K562 (cell line): Measurements from ENCODE around the gene MAGI2. TPM values are rescaled to one million over a fixed set of nuclear protein-coding genes. Genes with fewer than 3 reads are reported as not detected.

Source experiments
- ATAC-seq: fragments of 200-7000 bp; cut with Tn5 transposase; 3 replicates; pipeline ENCODE4 v1.9.1; 2020; ENCODE audit warnings: moderate library complexity
- BruUV-seq: library from RNA; stranded (reverse); fragments of 400-500 nt; replicated peaks from 2 replicates; lab custom pipeline; 2021; lab: Mats Ljungman, UMichigan
- CTCF ChIA-PET: fragments of 300-600 bp; formaldehyde crosslinking; extraction: SDS; loops from one replicate; lab custom pipeline; 2021; ENCODE audit warnings: low intra/inter-chr PET ratio; lab: Yijun Ruan, JAX
- POLR2A ChIA-PET: fragments of 300-600, 350-650 bp; sonication (Branson Sonifier 250); formaldehyde crosslinking; extraction: SDS; loops from one replicate; lab custom pipeline; 2021; ENCODE audit warnings: antibody characterized with exemption, inconsistent platforms; lab: Yijun Ruan, JAX
- DNase-seq, 4 experiments: peaks; one replicate each; pipeline versions ENCODE4 v3.0.0 to v3.0.0-alpha.2; 2011 to 2018; ENCODE audit warnings: low spot score in 3 of 4, mixed read lengths in 3 of 4; ENCODE audit errors: extremely low read depth in 1 of 4
- FAIRE-seq: peaks from 2 replicates; lab custom pipeline; 2011; peaks lifted over from hg19 to GRCh38; lab: Jason Lieb, UNC
- H2AFZ ChIP-seq: 2 replicates; pipeline ENCODE4 v1.6.0; 2011; ENCODE audit warnings: low read depth, low read length, control low read depth, inconsistent platforms
- H3K27ac ChIP-seq: fragments of 200-600 bp; 3 replicates; pipeline ENCODE4 v1.8.0; 2011; ENCODE audit warnings: low read depth, mild to moderate bottlenecking, control low read depth, inconsistent platforms, low read length, moderate library complexity, mixed read lengths; ENCODE audit errors: extremely low read depth
- H3K27me3 ChIP-seq, 2 experiments: fragments of 300-600 bp in 1 of 2; 2 replicates in 1 of 2; 3 replicates in 1 of 2; pipeline versions ENCODE4 v1.6.0 to v1.8.0; 2011; ENCODE audit warnings: inconsistent platforms in 2 of 2, low read length in 2 of 2, mild to moderate bottlenecking in 1 of 2, mixed read lengths in 1 of 2, moderate library complexity in 1 of 2; ENCODE audit not compliant: control insufficient read depth in 2 of 2, insufficient read depth in 2 of 2
- H3K36me3 ChIP-seq: fragments of 300-600 bp; 3 replicates; pipeline ENCODE4 v1.8.0; 2011; ENCODE audit warnings: mild to moderate bottlenecking, low read length, inconsistent platforms; ENCODE audit not compliant: control insufficient read depth, insufficient read depth
- H3K4me1 ChIP-seq, 2 experiments: fragments of 200-600 bp in 1 of 2; replicated peaks in 1 of 2; 2 replicates in 1 of 2; 3 replicates in 1 of 2; pipeline versions ENCODE4 v1.5.1 to v1.8.0; 2011; ENCODE audit warnings: inconsistent platforms in 2 of 2, low read length in 2 of 2, mild to moderate bottlenecking in 1 of 2, mixed read lengths in 1 of 2, moderate library complexity in 1 of 2; ENCODE audit not compliant: control insufficient read depth in 2 of 2, insufficient read depth in 2 of 2
- H3K4me2 ChIP-seq: 2 replicates; pipeline ENCODE4 v1.6.1; 2011; ENCODE audit warnings: low read length, control low read depth, inconsistent platforms, mixed read lengths; ENCODE audit not compliant: insufficient read depth
- H3K4me3 ChIP-seq: fragments of 200-600 bp; sonication (generic), shearing (Covaris generic); 2 replicates; pipeline ENCODE4 v1.5.1; 2016; ENCODE audit warnings: control low read depth, inconsistent platforms
- H3K79me2 ChIP-seq: fragments of 200-600 bp; 3 replicates; pipeline ENCODE4 v1.8.0; 2011; ENCODE audit warnings: low read length, inconsistent platforms; ENCODE audit not compliant: control insufficient read depth, insufficient read depth
- H3K9ac ChIP-seq, 2 experiments: 2 replicates each; pipeline versions ENCODE4 v1.6.0 to v1.6.1; 2011; ENCODE audit warnings: low read depth in 2 of 2, low read length in 2 of 2, control low read depth in 1 of 2, inconsistent platforms in 1 of 2, mild to moderate bottlenecking in 1 of 2, mixed read lengths in 1 of 2; ENCODE audit not compliant: insufficient read depth in 1 of 2
- H3K9me1 ChIP-seq: one replicate; pipeline ENCODE4 v1.6.0; 2011; ENCODE audit warnings: inconsistent platforms, mild to moderate bottlenecking, low read length, moderate library complexity; ENCODE audit not compliant: control insufficient read depth, insufficient read depth
- H3K9me3 ChIP-seq: replicated peaks from 2 replicates; pipeline ENCODE4 v1.5.1; 2011; ENCODE audit warnings: low read depth, low read length, inconsistent platforms; ENCODE audit not compliant: control insufficient read depth, insufficient read depth
- H4K20me1 ChIP-seq: replicated peaks from 2 replicates; pipeline ENCODE4 v1.6.1; 2011; ENCODE audit warnings: low read length, inconsistent platforms, mixed read lengths; ENCODE audit not compliant: control insufficient read depth, insufficient read depth
- BCOR ChIP-seq: fragments of 450-650 bp; IDR thresholded peaks from 2 replicates; pipeline ENCODE4 v1.6.1; 2016
- CBFA2T2 ChIP-seq: fragments of 450-650 bp; conservative IDR thresholded peaks from 2 replicates; pipeline ENCODE4 v1.6.1; 2017; ENCODE audit warnings: mild to moderate bottlenecking
- JUNB ChIP-seq: fragments of 450-650 bp; formaldehyde crosslinking; conservative IDR thresholded peaks from 2 replicates; pipeline ENCODE4 v1.4.0; 2020; ENCODE audit warnings: mild to moderate bottlenecking
- KAT8 ChIP-seq: fragments of 450-650 bp; IDR thresholded peaks from 2 replicates; pipeline ENCODE4 v1.6.1; 2016; ENCODE audit warnings: low read depth, mild to moderate bottlenecking
- KDM1A ChIP-seq, 2 experiments: fragments of 450-650 bp; IDR thresholded peaks; 2 replicates each; pipeline ENCODE4 v1.6.1; 2016; ENCODE audit warnings: mild to moderate bottlenecking in 2 of 2
- RBFOX2 ChIP-seq: fragments of 200-400 bp; formaldehyde crosslinking; IDR thresholded peaks from 2 replicates; pipeline ENCODE4 v1.6.1; 2017; ENCODE audit warnings: low read depth, mild to moderate bottlenecking, low read length, moderate library complexity
- TBP ChIP-seq: optimal IDR thresholded peaks from 2 replicates; pipeline ENCODE3; 2011; ENCODE audit warnings: low read depth, low read length, improper control_type of control experiment
- ZNF175 ChIP-seq: fragments of 200-800 bp; sonication (Bioruptor generic); IDR thresholded peaks from 2 replicates; pipeline ENCODE4 v1.6.1; 2016; ENCODE audit warnings: low read depth, mild to moderate bottlenecking, missing genetic modification characterization, missing compliant biosample characterization
- WGBS: fragments of 100-300 bp; shearing (Covaris generic); methylation state at CpG from one replicate; pipeline ENCODE4 v1.1.6; 2016; ENCODE audit warnings: low coverage, mixed read lengths; ENCODE audit not compliant: insufficient coverage; ENCODE audit errors: missing lambda C conversion rate; 5-methylcytosine and 5-hydroxymethylcytosine counted together
- in situ Hi-C: fragments of 300-500 bp; cut with MboI; formaldehyde crosslinking; loops from 4 replicates; pipeline ENCODE4 v1.15.0; 2018; ENCODE audit warnings: inconsistent platforms, mixed read lengths
- intact Hi-C: fragments of 100-400 bp; cut with micrococcal nuclease; formaldehyde crosslinking; loops from 2 replicates; pipeline ENCODE4 v1.14.2; 2022
- polyA plus RNA-seq, 8 experiments: library from polyadenylated mRNA; depleted of rRNA in 4 of 8; stranded (reverse) in 5 of 8; unstranded in 3 of 8; fragments of >200 nt; fragmentation: Nextera tagmentation in 2 of 8; fragmentation: Illumina TruSeq in 1 of 8; extraction: Ambion mirVana in 2 of 8; extraction: Trizol in 1 of 8; gene quantifications; 2 replicates each; pipeline versions ENCODE4 v1.2.1 to v1.2.3, GENCODE V29; 2011 to 2014; ENCODE audit warnings: inconsistent platforms in 1 of 8, missing spikeins in 1 of 8
- total RNA-seq, 7 experiments: library from RNA; depleted of rRNA in 6 of 7; stranded (reverse); fragments of >200 nt in 6 of 7; fragmentation: Illumina TruSeq in 2 of 7; extraction: Trizol in 2 of 7; gene quantifications; 2 replicates each; pipeline versions ENCODE4 v1.2.1 to v1.2.3, GENCODE V29; 2011 to 2021; ENCODE audit warnings: low replicate concordance in 1 of 7
- TF ChIP-seq, protein P1 (sequence below): fragments of 450-650 bp; formaldehyde crosslinking; IDR thresholded peaks from 2 replicates; pipeline ENCODE4 v1.4.0; 2020; ENCODE audit warnings: mild to moderate bottlenecking
- TF ChIP-seq, protein P2 (sequence below), 2 experiments: IDR thresholded peaks in 1 of 2; conservative IDR thresholded peaks in 1 of 2; 2 replicates each; pipeline ENCODE4 v1.6.1; 2016; ENCODE audit warnings: low read depth in 2 of 2, mild to moderate bottlenecking in 1 of 2, missing compliant biosample characterization in 1 of 2, missing genetic modification characterization in 1 of 2, moderate library complexity in 1 of 2
- TF ChIP-seq, protein P3 (sequence below): fragments of 250-450 bp; sonication (Bioruptor Pico); IDR thresholded peaks from 2 replicates; pipeline ENCODE4 v1.8.0; 2021; ENCODE audit warnings: moderate library complexity, mild to moderate bottlenecking, inconsistent platforms
- TF ChIP-seq, protein P4 (sequence below): fragments of 250-450 bp; sonication (Bioruptor Pico); IDR thresholded peaks from 2 replicates; pipeline ENCODE4 v1.5.0; 2020; ENCODE audit warnings: mild to moderate bottlenecking, borderline replicate concordance
- TF ChIP-seq, protein P5 (sequence below): sonication (generic); formaldehyde crosslinking; IDR thresholded peaks from 2 replicates; pipeline ENCODE4 v1.8.0; 2023; ENCODE audit warnings: mild to moderate bottlenecking, missing genetic modification reagents

Gene MAGI2
- total and polyA plus RNA-seq, 9 of the 15 experiments (the other 6 are each of a cell fraction or from before 2014, with no cell fraction given): 0.27 to 1.4 (median 0.70) TPM

DNA sequence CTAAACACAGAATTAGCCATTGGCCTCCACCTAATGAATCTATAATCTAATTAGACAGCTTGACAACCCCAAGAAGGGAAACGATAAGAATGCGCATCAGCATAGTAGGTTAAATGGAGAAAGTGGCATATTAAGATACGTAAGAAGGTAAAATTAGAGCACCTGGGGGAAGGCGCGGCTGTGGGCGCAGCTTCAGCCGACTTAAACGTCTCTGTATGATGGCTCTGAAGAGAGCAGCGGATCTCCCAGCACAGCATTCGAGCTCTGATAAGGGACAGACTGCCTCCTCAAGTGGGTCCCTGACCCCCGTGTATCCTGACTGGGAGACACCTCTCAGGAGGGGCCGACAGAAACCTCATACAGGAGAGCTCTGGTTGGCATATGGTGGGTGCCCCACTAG is 1136.1 kb downstream of the MAGI2 start:
- CTCF ChIA-PET: no interaction called here
- DNase-seq (no peak), ATAC-seq (no peak), FAIRE-seq (no peak)
- Histone ChIP-seq H4K20me1 (no peaks in the 10 kb centered on the region), H3K9me3 (no peaks in the 10 kb centered on the region), H3K27ac (no peak overlapping the region), H3K36me3 (no peaks in the 10 kb centered on the region), H2AFZ (no peak overlapping the region), H3K27me3 (no peaks in the 10 kb centered on the region), H3K79me2 (no peaks in the 10 kb centered on the region), H3K4me3 (no peak overlapping the region), H3K4me1 (no peaks in the 10 kb centered on the region), H3K9ac (no peak overlapping the region), H3K9me1 (no peaks in the 10 kb centered on the region), H3K4me2 (no peak overlapping the region)
- POLR2A ChIA-PET: no interaction called here
- under 1% methylated on average over 12 of the region's 12 CpGs for WGBS
- in situ Hi-C loops (no loop called here), intact Hi-C loops (no loop called here)
- no TSS peak for BruUV-seq
- TF ChIP-seq KDM1A (IDR thresholded peaks at IDR 0.05) (no peak), TBP (no peak), ZNF175 (CRISPR knock-in tag) (no peak), JUNB (CRISPR knock-in tag) (no peak), RBFOX2 (no peak), BCOR (no peak), KAT8 (no peak), CBFA2T2 (no peak)
- TF ChIP-seq, protein P1, sequence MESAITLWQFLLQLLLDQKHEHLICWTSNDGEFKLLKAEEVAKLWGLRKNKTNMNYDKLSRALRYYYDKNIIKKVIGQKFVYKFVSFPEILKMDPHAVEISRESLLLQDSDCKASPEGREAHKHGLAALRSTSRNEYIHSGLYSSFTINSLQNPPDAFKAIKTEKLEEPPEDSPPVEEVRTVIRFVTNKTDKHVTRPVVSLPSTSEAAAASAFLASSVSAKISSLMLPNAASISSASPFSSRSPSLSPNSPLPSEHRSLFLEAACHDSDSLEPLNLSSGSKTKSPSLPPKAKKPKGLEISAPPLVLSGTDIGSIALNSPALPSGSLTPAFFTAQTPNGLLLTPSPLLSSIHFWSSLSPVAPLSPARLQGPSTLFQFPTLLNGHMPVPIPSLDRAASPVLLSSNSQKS (CRISPR knock-in tag): no peak
- TF ChIP-seq, protein P2, sequence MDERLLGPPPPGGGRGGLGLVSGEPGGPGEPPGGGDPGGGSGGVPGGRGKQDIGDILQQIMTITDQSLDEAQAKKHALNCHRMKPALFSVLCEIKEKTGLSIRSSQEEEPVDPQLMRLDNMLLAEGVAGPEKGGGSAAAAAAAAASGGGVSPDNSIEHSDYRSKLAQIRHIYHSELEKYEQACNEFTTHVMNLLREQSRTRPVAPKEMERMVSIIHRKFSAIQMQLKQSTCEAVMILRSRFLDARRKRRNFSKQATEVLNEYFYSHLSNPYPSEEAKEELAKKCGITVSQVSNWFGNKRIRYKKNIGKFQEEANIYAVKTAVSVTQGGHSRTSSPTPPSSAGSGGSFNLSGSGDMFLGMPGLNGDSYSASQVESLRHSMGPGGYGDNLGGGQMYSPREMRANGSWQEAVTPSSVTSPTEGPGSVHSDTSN (CRISPR knock-in tag; IDR thresholded peaks at IDR 0.05; ENCODE audit: low read depth): no peak
- TF ChIP-seq, protein P2 (tag; conservative IDR thresholded peaks at IDR 0.05; ENCODE audit: low read depth): no peak
- TF ChIP-seq, protein P3, sequence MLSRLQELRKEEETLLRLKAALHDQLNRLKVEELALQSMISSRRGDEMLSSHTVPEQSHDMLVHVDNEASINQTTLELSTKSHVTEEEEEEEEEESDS (CRISPR knock-in tag): no peak
- TF ChIP-seq, protein P4, sequence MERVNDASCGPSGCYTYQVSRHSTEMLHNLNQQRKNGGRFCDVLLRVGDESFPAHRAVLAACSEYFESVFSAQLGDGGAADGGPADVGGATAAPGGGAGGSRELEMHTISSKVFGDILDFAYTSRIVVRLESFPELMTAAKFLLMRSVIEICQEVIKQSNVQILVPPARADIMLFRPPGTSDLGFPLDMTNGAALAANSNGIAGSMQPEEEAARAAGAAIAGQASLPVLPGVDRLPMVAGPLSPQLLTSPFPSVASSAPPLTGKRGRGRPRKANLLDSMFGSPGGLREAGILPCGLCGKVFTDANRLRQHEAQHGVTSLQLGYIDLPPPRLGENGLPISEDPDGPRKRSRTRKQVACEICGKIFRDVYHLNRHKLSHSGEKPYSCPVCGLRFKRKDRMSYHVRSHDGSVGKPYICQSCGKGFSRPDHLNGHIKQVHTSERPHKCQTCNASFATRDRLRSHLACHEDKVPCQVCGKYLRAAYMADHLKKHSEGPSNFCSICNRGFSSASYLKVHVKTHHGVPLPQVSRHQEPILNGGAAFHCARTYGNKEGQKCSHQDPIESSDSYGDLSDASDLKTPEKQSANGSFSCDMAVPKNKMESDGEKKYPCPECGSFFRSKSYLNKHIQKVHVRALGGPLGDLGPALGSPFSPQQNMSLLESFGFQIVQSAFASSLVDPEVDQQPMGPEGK (CRISPR knock-in tag): no peak
- TF ChIP-seq, protein P5, sequence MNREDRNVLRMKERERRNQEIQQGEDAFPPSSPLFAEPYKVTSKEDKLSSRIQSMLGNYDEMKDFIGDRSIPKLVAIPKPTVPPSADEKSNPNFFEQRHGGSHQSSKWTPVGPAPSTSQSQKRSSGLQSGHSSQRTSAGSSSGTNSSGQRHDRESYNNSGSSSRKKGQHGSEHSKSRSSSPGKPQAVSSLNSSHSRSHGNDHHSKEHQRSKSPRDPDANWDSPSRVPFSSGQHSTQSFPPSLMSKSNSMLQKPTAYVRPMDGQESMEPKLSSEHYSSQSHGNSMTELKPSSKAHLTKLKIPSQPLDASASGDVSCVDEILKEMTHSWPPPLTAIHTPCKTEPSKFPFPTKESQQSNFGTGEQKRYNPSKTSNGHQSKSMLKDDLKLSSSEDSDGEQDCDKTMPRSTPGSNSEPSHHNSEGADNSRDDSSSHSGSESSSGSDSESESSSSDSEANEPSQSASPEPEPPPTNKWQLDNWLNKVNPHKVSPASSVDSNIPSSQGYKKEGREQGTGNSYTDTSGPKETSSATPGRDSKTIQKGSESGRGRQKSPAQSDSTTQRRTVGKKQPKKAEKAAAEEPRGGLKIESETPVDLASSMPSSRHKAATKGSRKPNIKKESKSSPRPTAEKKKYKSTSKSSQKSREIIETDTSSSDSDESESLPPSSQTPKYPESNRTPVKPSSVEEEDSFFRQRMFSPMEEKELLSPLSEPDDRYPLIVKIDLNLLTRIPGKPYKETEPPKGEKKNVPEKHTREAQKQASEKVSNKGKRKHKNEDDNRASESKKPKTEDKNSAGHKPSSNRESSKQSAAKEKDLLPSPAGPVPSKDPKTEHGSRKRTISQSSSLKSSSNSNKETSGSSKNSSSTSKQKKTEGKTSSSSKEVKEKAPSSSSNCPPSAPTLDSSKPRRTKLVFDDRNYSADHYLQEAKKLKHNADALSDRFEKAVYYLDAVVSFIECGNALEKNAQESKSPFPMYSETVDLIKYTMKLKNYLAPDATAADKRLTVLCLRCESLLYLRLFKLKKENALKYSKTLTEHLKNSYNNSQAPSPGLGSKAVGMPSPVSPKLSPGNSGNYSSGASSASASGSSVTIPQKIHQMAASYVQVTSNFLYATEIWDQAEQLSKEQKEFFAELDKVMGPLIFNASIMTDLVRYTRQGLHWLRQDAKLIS (CRISPR knock-in tag): no peak
